Measurements from ENCODE around the gene RABEP2.
"Not testable (repeated sequence)": the region's sequence is repeated elsewhere in the genome, so short reads cannot be mapped to it uniquely, and the experiment has no call there.

The RABEP2 gene

GRCh38 chr16:28901862-28902261 is 23.2 kb downstream of the RABEP2 start:
- DNase-seq: no peak

- no peak for DNase-seq
These were observed 24.4 kb downstream of the RABEP2 start for GRCh38 chr16:28900601-28901000.

- DNase-seq: no peak
These were observed 25.0 kb downstream of the RABEP2 start for GRCh38 chr16:28899882-28900590.

GRCh38 chr16:28898942-28899341 is 26.1 kb downstream of the RABEP2 start:
- DNase-seq: no peak

GRCh38 chr16:28898266-28898665 is 26.8 kb downstream of the RABEP2 start:
- DNase-seq: no peak

DNA sequence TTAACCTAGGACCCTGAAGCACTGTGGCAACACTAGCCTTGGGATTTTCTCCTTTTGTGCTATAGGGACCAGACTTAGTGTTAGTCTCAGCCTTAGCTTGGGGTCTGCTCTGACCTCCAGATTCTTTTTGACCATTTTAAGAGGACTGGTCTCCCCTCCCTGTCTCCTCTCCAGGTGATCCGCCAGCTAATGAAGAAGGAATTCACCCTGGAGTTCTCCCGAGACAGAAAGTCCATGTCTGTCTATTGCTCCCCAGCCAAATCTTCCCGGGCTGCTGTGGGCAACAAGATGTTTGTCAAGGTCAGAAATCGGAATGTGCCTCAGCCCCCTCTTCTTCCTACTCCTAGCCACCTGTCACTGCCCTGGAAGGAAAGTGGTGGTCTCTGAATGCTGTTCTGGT is 27.2 kb downstream of the RABEP2 start:
- no peak for DNase-seq

- no peak for DNase-seq
These were observed 29.4 kb downstream of the RABEP2 start for GRCh38 chr16:28895609-28896008.

DNA sequence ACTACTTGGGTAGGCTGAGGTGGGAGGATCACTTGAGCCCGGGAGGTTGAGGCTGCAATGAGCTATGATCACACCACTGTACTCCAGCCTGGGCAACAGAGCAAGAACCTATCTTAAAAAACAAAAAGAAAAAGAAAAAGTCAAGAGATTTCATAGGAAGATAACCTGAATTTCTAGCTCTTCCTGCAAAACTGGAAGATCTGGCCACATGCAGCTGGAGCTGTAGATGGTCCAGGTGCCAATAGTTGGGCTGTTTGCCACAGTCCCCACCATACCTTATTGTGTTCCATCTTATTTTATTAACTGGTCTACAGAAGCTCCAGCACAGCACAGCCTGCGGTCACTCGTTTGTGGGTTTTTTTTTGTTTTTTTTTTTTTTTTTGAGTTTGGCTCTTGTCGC is 31.7 kb downstream of the RABEP2 start:
- DNase-seq: no peak

DNA sequence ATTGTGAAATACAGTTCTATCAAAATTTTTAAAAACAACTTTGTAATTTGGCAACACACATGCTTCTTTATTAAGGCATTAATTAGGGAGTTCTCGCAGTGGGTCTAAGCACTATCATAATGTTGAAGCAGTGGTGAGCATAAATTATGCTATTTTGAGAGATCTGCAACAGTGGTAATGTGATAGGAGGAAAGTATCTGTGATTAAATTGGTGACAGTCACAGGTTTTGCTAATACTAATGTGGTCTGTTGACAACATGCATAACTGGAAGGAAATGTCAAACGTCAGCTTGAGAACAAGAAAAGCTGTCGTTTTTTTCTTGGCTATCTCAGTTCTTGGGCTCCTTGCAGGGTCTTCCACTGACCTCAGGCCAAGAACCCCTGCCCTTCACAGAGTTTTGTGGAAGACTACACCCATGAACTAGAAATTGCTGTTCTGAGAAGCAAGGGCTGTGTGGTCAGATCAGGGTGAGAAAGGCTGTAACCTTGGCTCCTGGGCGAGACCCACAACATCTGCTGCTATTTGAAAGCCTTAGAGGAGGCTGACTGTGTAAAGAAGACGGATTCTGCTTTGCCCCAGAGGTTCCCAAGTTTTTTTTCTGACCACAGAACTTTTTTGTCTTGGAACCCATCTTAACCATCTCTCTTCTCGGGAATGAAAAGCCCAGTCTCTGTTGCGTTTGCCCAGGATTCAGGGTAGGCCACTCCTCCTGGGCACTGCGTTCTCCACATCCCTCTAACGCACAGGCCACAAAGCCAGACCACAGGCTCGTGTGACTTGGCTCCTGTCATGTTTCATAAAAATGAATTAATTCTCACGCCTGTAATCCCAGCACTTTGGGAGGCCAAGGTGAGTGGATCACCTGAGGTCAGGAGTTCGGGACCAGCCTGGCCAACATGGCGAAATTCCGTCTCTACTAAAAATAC is 32.8 kb downstream of the RABEP2 start:
- no peak for DNase-seq

GRCh38 chr16:28890355-28890754 is 34.7 kb downstream of the RABEP2 start:
- not testable (repeated sequence) for DNase-seq

DNA sequence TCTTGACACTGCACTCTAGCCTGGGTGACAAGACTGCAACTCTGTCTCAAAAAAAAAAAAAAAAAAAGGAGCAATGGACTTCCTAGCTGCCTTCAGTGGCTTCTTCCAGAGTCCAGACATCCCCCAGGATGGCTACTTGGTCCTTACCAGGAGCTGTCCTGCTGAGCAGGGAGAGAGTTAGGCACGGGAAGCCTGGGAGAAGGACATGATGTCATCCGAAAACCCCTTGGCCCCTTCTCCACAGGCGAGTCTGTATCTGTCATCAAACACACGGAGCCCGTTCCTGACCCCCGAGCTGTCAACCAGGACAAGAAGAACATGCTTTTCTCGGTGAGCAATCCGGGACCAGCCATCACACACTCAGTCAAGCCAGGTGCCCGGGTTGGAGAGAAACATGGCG is 38.1 kb downstream of the RABEP2 start:
- no peak for DNase-seq

GRCh38 chr16:28884045-28884444 is 41.0 kb downstream of the RABEP2 start:
- DNase-seq: no peak

- DNase-seq: no peak
These were observed 41.6 kb downstream of the RABEP2 start for GRCh38 chr16:28883221-28883996.

- no peak for DNase-seq
These were observed 42.4 kb downstream of the RABEP2 start for GRCh38 chr16:28882551-28883160.

GRCh38 chr16:28881565-28881964 is 43.5 kb downstream of the RABEP2 start:
- not testable (repeated sequence) for DNase-seq

DNA sequence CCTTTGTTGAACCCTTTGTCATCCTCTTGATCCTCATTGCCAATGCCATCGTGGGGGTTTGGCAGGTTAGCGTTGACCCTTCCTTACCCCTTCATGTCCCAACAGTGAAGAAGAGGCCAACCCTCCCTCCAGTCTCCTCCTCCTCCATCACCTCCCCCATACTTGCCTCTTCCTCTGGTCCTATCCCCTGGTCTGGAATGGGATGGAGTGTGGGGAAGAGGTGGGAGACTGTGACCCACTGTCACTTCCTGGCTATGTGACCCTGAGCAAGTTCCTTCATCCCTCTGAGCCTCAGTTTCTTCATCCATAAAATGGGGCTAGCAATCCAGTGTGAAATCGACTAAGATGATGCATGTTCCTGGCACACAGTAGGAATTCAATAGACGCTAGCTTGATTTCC is 44.1 kb downstream of the RABEP2 start:
- DNase-seq: no peak

DNA sequence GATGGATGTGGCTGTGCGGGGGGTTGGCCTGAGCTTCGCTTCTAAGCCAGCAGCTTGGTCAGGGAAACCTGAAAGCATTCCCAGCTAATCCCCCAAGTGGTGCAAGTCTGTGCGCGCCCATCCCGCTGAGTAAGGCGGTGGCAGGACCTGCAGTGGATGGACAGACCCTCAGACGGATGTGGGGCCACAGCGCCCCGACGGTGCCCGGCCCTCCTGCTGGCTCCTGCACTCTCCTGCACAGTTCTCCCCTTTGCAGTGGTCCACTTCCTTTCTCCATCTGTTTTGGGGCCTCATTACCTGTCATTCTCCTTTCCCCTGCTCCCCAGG is 44.5 kb downstream of the RABEP2 start:
- no peak for DNase-seq

DNA sequence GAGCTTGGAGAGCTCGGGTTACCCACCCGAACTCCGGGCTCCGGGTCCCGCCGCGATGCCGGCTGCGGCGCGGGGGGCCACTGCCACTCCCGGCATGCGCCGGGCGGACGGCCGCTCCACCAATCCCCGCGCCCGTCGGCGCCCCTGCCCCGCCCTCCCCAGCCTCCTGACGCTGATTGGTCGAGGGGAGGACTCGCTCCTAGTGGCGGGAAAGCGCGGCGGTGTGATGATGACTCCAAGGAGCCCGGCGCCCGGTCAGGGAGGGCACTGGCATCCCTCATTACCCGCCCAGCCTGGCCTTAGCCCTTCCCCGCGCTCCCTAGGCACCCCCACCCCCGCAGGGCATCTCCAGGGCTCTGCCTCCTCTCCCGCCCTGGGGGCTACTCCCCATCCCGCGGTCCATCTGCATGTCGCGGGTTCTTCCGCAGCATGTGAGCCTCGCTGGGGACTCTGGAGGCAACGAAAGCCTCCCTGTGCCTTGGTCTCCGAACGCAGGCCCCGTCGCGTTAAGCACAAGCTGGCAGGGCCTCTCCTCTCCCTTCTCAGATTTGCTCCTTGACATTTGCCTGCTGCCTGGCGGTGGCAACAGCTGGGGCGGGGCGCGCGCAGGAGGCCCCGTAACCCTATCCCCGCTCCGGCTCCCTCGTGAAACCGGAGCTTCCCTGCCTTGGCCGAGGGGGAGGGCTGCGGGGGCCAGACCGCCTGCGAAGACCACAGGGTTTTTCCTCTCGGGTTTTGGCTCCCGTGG is 45.0 kb downstream of the RABEP2 start:
- DNase-seq: peak; percentile 69 to 71

GRCh38 chr16:28879261-28879840 is 45.7 kb downstream of the RABEP2 start:
- DNase-seq: peak in 1 of 2 experiments; percentile 27

DNA sequence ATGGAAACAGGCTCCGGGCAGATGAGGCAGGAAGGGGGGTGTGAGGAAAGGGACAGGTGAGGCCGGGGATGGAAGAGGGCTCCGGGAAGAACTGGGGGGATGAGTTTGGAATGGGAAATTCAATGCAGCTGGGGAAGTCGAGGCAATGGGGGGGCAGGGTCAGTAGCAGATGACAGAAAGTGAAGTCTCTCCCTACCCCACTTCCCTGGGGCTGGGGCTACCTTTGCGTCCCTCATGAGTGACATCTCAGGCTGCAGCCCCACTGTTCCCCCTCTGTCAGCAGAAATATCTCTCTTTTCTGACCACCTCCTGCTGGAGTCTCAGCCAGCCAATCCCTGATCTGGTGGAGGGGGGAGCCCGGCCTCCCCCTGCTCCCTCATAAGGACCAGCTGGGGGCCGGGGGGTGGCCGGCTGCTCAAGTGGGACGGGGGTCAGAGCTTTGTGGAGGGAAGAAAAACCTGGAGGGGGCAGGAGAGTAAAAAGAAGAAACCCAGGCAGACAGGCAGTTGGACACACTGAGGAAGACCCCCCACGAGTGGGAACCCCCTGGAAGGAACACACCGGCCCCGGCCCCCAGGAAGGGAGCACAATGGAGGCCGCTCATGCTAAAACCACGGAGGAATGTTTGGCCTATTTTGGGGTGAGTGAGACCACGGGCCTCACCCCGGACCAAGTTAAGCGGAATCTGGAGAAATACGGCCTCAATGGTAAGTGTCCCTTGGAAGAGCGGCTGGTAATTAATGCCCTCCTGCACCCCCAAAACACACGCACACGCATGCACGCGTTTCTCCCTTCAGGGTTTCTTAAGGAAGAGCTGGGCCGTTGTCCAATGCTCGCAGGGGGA is 46.7 kb downstream of the RABEP2 start, which contains the start of gene ATP2A1:
ATP2A1 (plus strand) TSS at position 406 of the 844 bp plus-strand sequence; CDS start at position 590, 184 bp downstream.
- DNase-seq: no peak

- no peak for DNase-seq
These were observed 47.4 kb downstream of the RABEP2 start for GRCh38 chr16:28877655-28878000.

Data from AML-193 (cell line).